ENCODE results near the gene TOR1AIP2.

The TOR1AIP2 gene

GRCh38 chr1:179879797-179880196, 2.2 kb upstream of the TOR1AIP2 start:
- Histone ChIP-seq H3K27ac (no peak overlapping the region), H3K27me3 (ENCODE audit: control insufficient read depth, insufficient read depth, low read length) (no peaks in the 10 kb centered on the region), H3K4me2 (ENCODE audit: low read length) (no peak overlapping the region), H2AFZ (no peak overlapping the region), H3K9ac (no peak overlapping the region), H3K4me1 (peaks cover 11% of the 10 kb centered on the region), H3K36me3 (ENCODE audit: control insufficient read depth, insufficient read depth, low read length) (no peaks in the 10 kb centered on the region), H3K4me3 (ENCODE audit: low read depth, low read length) (no peak overlapping the region), H3K79me2 (peaks cover 5% of the 10 kb centered on the region), H3K9me3 (ENCODE audit: control insufficient read depth, low read length) (no peaks in the 10 kb centered on the region)
- TF ChIP-seq CTCF (IDR thresholded peaks at IDR 0.05): no peak

- peaks cover 6% of the 10 kb centered on the region for H3K4me1 ChIP-seq
- peaks cover 3% of the 10 kb centered on the region for H3K79me2 ChIP-seq
- H3K4me3 ChIP-seq (ENCODE audit: low read depth, low read length): peak overlapping the region; percentile 91
- no peak overlapping the region for H2AFZ ChIP-seq
- H3K9ac ChIP-seq: no peak overlapping the region
- no peaks in the 10 kb centered on the region for H3K36me3 ChIP-seq (ENCODE audit: control insufficient read depth, insufficient read depth, low read length)
- H3K27me3 ChIP-seq (ENCODE audit: control insufficient read depth, insufficient read depth, low read length): no peaks in the 10 kb centered on the region
- no peaks in the 10 kb centered on the region for H3K9me3 ChIP-seq (ENCODE audit: control insufficient read depth, low read length)
- H3K4me2 ChIP-seq (ENCODE audit: low read length): peak overlapping the region; percentile 79
- TF ChIP-seq CTCF (IDR thresholded peaks at IDR 0.05): no peak
- H3K27ac ChIP-seq: peak overlapping the region; percentile 49
Observed at GRCh38 chr1:179876300-179876715, 1.3 kb downstream of the TOR1AIP2 start.

GRCh38 chr1:179875596-179876299, 1.9 kb downstream of the TOR1AIP2 start:
- Histone ChIP-seq H3K27me3 (ENCODE audit: control insufficient read depth, insufficient read depth, low read length) (no peaks in the 10 kb centered on the region), H3K9ac (no peak overlapping the region), H3K27ac (no peak overlapping the region), H2AFZ (no peak overlapping the region), H3K9me3 (ENCODE audit: control insufficient read depth, low read length) (no peaks in the 10 kb centered on the region), H3K4me2 (ENCODE audit: low read length) (peak overlapping the region; percentile 79), H3K4me3 (ENCODE audit: low read depth, low read length) (peak overlapping the region; percentile 91), H3K36me3 (ENCODE audit: control insufficient read depth, insufficient read depth, low read length) (no peaks in the 10 kb centered on the region), H3K79me2 (peaks cover 3% of the 10 kb centered on the region), H3K4me1 (peaks cover 3% of the 10 kb centered on the region)
- no peak for TF ChIP-seq CTCF (IDR thresholded peaks at IDR 0.05)

- H3K4me1 ChIP-seq: peaks cover 3% of the 10 kb centered on the region
- no peak overlapping the region for H3K9ac ChIP-seq
- H3K4me2 ChIP-seq (ENCODE audit: low read length): no peak overlapping the region
- H3K9me3 ChIP-seq (ENCODE audit: control insufficient read depth, low read length): no peaks in the 10 kb centered on the region
- H3K27ac ChIP-seq: no peak overlapping the region
- no peaks in the 10 kb centered on the region for H3K36me3 ChIP-seq (ENCODE audit: control insufficient read depth, insufficient read depth, low read length)
- no peak overlapping the region for H2AFZ ChIP-seq
- H3K79me2 ChIP-seq: peaks cover 3% of the 10 kb centered on the region
- H3K27me3 ChIP-seq (ENCODE audit: control insufficient read depth, insufficient read depth, low read length): no peaks in the 10 kb centered on the region
- no peak overlapping the region for H3K4me3 ChIP-seq (ENCODE audit: low read depth, low read length)
- TF ChIP-seq CTCF (IDR thresholded peaks at IDR 0.05): no peak
Observed at GRCh38 chr1:179873438-179873851, 4.2 kb downstream of the TOR1AIP2 start.

- Histone ChIP-seq H3K4me3 (ENCODE audit: low read depth, low read length) (no peak overlapping the region), H3K9ac (no peak overlapping the region), H3K27me3 (ENCODE audit: control insufficient read depth, insufficient read depth, low read length) (no peaks in the 10 kb centered on the region), H3K79me2 (no peaks in the 10 kb centered on the region), H3K36me3 (ENCODE audit: control insufficient read depth, insufficient read depth, low read length) (no peaks in the 10 kb centered on the region), H3K9me3 (ENCODE audit: control insufficient read depth, low read length) (no peaks in the 10 kb centered on the region), H3K27ac (no peak overlapping the region), H3K4me1 (peaks cover 3% of the 10 kb centered on the region), H2AFZ (no peak overlapping the region), H3K4me2 (ENCODE audit: low read length) (no peak overlapping the region)
- TF ChIP-seq CTCF (IDR thresholded peaks at IDR 0.05): no peak
Observed at GRCh38 chr1:179872558-179872957, 5.0 kb downstream of the TOR1AIP2 start.

Data from parathyroid adenoma (tissue), 2 donors.